ENCODE data around the gene HDAC2. TPM values are rescaled to one million over a fixed set of nuclear protein-coding genes. Genes with fewer than 3 reads are reported as not detected.

Gene HDAC2
- total RNA-seq, 2 experiments from 2014 or later = 40.5 to 141 TPM

GRCh38 chr6:113893451-113893850, 77.5 kb downstream of the HDAC2 start:
- Histone ChIP-seq H3K27ac (ENCODE audit: low read depth, low read length, poor library complexity, severe bottlenecking) (no peak overlapping the region), H3K79me2 (ENCODE audit: insufficient read depth, low read depth, low read length) (no peaks in the 10 kb centered on the region), H3K4me3 (ENCODE audit: low read depth, low read length, poor library complexity, severe bottlenecking) (no peak overlapping the region), H3K36me3 (ENCODE audit: insufficient read depth, low read length) (no peaks in the 10 kb centered on the region), H3K4me1 (ENCODE audit: insufficient read depth, low read length, poor library complexity, severe bottlenecking) (no peaks in the 10 kb centered on the region), H4K20me1 (ENCODE audit: insufficient read depth, low read length) (no peaks in the 10 kb centered on the region), H3K9me2 (ENCODE audit: insufficient read depth, low read length) (no peaks in the 10 kb centered on the region), H3K4me2 (ENCODE audit: low read length) (no peak overlapping the region), H3K9me3 (ENCODE audit: low read length) (no peaks in the 10 kb centered on the region), H2AFZ (ENCODE audit: low read length) (no peak overlapping the region)
- no TSS peak for BruUV-seq (replicated peaks)
- CTCF ChIA-PET (ENCODE audit: unreplicated experiment) = no interaction called here
- no peak for TF ChIP-seq EZH2phosphoT487 (IDR thresholded peaks at IDR 0.05; ENCODE audit: borderline replicate concordance, low read depth, low read length)
- TF ChIP-seq, protein P1, sequence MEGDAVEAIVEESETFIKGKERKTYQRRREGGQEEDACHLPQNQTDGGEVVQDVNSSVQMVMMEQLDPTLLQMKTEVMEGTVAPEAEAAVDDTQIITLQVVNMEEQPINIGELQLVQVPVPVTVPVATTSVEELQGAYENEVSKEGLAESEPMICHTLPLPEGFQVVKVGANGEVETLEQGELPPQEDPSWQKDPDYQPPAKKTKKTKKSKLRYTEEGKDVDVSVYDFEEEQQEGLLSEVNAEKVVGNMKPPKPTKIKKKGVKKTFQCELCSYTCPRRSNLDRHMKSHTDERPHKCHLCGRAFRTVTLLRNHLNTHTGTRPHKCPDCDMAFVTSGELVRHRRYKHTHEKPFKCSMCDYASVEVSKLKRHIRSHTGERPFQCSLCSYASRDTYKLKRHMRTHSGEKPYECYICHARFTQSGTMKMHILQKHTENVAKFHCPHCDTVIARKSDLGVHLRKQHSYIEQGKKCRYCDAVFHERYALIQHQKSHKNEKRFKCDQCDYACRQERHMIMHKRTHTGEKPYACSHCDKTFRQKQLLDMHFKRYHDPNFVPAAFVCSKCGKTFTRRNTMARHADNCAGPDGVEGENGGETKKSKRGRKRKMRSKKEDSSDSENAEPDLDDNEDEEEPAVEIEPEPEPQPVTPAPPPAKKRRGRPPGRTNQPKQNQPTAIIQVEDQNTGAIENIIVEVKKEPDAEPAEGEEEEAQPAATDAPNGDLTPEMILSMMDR (conservative IDR thresholded peaks at IDR 0.05; ENCODE audit: low read length) = no peak
- DNase-seq (ENCODE audit: low spot score) = no peak
- intact Hi-C loops (cut with micrococcal nuclease; ENCODE audit: unreplicated experiment) = no loop called here
- POLR2A ChIA-PET = no interaction called here

DNA sequence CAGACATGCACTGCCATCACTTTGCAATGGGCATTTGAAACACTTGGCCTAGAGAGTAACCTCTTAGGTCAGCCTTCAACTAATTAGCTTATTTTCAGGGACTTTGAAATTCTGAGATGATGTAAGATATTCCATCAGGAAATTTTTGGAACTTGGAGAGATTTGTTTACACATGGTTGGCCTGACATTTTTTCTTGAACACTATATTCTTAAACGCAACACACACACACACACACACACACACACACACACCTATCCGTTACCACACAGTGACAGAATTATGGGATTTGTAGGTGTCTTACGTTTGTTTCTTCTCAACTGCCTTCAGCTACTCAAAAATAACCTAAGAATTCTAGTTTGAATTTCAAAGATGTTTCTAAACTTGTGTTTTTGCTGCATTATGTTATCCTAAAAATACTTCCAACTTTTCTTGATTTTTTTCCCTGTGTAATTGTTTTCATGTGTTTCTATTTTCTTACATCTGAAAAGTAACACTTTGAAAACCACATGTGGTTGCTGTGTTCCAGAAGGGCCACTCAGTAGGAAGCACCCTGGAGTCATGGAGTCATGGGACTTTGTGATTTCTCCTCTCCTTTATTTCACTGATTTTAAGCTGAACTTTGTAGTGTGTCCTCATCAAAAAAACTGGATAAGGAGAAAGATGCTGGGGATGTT, 81.9 kb downstream of the HDAC2 start:
- Histone ChIP-seq H3K9me3 (ENCODE audit: low read length) (no peaks in the 10 kb centered on the region), H2AFZ (ENCODE audit: low read length) (no peak overlapping the region), H3K9me2 (ENCODE audit: insufficient read depth, low read length) (no peaks in the 10 kb centered on the region), H3K4me3 (ENCODE audit: low read depth, low read length, poor library complexity, severe bottlenecking) (no peak overlapping the region), H3K36me3 (ENCODE audit: insufficient read depth, low read length) (no peaks in the 10 kb centered on the region), H3K27ac (ENCODE audit: low read depth, low read length, poor library complexity, severe bottlenecking) (no peak overlapping the region), H4K20me1 (ENCODE audit: insufficient read depth, low read length) (no peaks in the 10 kb centered on the region), H3K79me2 (ENCODE audit: insufficient read depth, low read depth, low read length) (no peaks in the 10 kb centered on the region), H3K4me1 (ENCODE audit: insufficient read depth, low read length, poor library complexity, severe bottlenecking) (no peaks in the 10 kb centered on the region), H3K4me2 (ENCODE audit: low read length) (no peak overlapping the region)
- no TSS peak for BruUV-seq (replicated peaks)
- DNase-seq (ENCODE audit: low spot score) = no peak
- CTCF ChIA-PET (ENCODE audit: unreplicated experiment) = interaction anchor here (0.5 to 0.9 kb wide), 2 partner anchors 10 to 256 kb away, joined by 3 read pairs; no protein-coding TSS in a partner anchor
- TF ChIP-seq EZH2phosphoT487 (IDR thresholded peaks at IDR 0.05; ENCODE audit: borderline replicate concordance, low read depth, low read length) = no peak
- TF ChIP-seq, protein P1 (conservative IDR thresholded peaks at IDR 0.05; ENCODE audit: low read length) = no peak
- intact Hi-C loops (cut with micrococcal nuclease; ENCODE audit: unreplicated experiment) = no loop called here
- POLR2A ChIA-PET = interaction anchor here (0.6 kb wide), 1 partner anchor 28 kb away, joined by 3 read pairs; no protein-coding TSS in a partner anchor

DNA sequence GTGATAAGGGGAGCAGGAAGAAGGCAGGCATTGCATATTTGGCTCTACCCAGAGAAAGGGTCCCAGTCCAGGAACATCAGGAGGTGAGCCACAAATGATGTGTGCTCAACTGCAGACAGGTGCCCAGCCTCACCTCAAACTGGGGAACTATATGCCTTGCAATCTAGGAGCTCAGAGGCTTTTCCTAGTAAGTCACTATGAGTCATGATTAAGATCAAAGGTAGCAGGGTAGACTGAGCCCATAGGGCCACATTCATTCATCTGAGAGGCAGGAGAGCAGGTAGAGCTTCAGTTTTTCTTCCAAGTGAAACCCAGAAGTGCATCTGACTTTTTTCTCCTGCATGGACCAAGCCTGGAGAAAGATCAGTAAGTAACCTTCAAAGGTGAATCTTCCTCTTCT, 82.5 kb downstream of the HDAC2 start:
- H3K79me2 ChIP-seq (ENCODE audit: insufficient read depth, low read depth, low read length) = no peaks in the 10 kb centered on the region
- intact Hi-C loops (cut with micrococcal nuclease; ENCODE audit: unreplicated experiment) = no loop called here
- no peaks in the 10 kb centered on the region for H3K4me1 ChIP-seq (ENCODE audit: insufficient read depth, low read length, poor library complexity, severe bottlenecking)
- H3K27ac ChIP-seq (ENCODE audit: low read depth, low read length, poor library complexity, severe bottlenecking) = no peak overlapping the region
- no peak for DNase-seq (ENCODE audit: low spot score)
- TF ChIP-seq, protein P1 (conservative IDR thresholded peaks at IDR 0.05; ENCODE audit: low read length) = no peak
- TF ChIP-seq EZH2phosphoT487 (IDR thresholded peaks at IDR 0.05; ENCODE audit: borderline replicate concordance, low read depth, low read length) = no peak
- no TSS peak for BruUV-seq (replicated peaks)
- H2AFZ ChIP-seq (ENCODE audit: low read length) = no peak overlapping the region
- ChIA-PET CTCF (ENCODE audit: unreplicated experiment) (interaction anchor here (0.9 kb wide), 1 partner anchor 10 kb away, joined by 3 read pairs; no protein-coding TSS in a partner anchor), POLR2A (no interaction called here)
- H3K4me2 ChIP-seq (ENCODE audit: low read length) = no peak overlapping the region
- no peaks in the 10 kb centered on the region for H3K9me2 ChIP-seq (ENCODE audit: insufficient read depth, low read length)
- no peaks in the 10 kb centered on the region for H4K20me1 ChIP-seq (ENCODE audit: insufficient read depth, low read length)
- no peak overlapping the region for H3K4me3 ChIP-seq (ENCODE audit: low read depth, low read length, poor library complexity, severe bottlenecking)
- no peaks in the 10 kb centered on the region for H3K9me3 ChIP-seq (ENCODE audit: low read length)
- H3K36me3 ChIP-seq (ENCODE audit: insufficient read depth, low read length) = no peaks in the 10 kb centered on the region

Measured in OCI-LY7 (cell line).